ENCODE results near the gene ZNRF3.

- TF ChIP-seq CTCF (optimal IDR thresholded peaks at IDR 0.05 in 1 of 3, IDR thresholded peaks at IDR 0.05 in 1 of 3, conservative IDR thresholded peaks at IDR 0.05 in 1 of 3; ENCODE audit: extremely low read depth in 1 of 3, insufficient read depth in 2 of 3, low read length in 3 of 3), result no peak
- no peak for TF ChIP-seq EZH2 (IDR thresholded peaks at IDR 0.05; ENCODE audit: low read length)
Observed at GRCh38 chr22:29026579-29026978, 143.2 kb downstream of the ZNRF3 start.
